Coronary artery (tissue), 2 donors: Measurements from ENCODE around the gene CHN2.

Experiments
- DNase-seq: peaks from one replicate; pipeline ENCODE4 v3.0.0-alpha.2; 2017; ENCODE audit warnings: low spot score
- H3K27ac ChIP-seq, 2 donors: fragments of 200-600 bp; sonication (generic); one replicate each; pipeline ENCODE4 v1.5.1; 2016 to 2019
- H3K4me3 ChIP-seq: fragments of 200-600 bp; sonication (generic); 2 replicates; pipeline ENCODE4 v1.5.1; 2016; ENCODE audit warnings: mild to moderate bottlenecking, moderate library complexity
- TF ChIP-seq, protein P1 (sequence below): fragments of 200-600 bp; sonication (generic); IDR thresholded peaks from one replicate; pipeline ENCODE4 v1.5.1; 2019; ENCODE audit warnings: antibody characterized with exemption

The CHN2 gene

DNA sequence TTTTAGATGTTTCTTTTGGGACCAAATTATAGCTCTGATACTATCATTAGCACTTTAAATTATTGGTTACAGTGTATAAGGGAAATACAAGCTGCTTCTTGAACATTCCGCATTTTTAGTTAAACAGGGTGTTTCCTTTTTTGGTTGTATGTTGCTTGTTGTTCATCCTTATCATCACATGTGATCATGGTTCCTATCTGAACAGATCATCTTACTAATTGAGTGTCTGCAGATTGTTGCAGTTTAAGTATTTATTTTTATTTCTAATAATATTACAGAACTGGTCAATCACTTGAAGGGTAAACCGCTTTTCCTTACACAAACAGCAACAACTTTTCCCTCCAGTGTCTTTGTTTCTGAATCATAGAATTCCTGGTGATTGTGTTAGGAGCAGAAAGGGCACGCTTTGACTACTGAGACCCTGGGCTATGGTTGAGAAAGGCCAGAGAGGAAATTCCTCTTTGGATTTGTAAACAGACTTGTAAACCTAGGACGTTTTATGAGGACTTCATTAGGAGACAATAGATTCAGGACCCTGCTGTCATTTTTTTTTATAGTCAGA is 37.2 kb downstream of the CHN2 start:
- Histone ChIP-seq H3K27ac (no peak overlapping the region), H3K4me3 (no peak overlapping the region)
- DNase-seq = no peak
- TF ChIP-seq, protein P1, sequence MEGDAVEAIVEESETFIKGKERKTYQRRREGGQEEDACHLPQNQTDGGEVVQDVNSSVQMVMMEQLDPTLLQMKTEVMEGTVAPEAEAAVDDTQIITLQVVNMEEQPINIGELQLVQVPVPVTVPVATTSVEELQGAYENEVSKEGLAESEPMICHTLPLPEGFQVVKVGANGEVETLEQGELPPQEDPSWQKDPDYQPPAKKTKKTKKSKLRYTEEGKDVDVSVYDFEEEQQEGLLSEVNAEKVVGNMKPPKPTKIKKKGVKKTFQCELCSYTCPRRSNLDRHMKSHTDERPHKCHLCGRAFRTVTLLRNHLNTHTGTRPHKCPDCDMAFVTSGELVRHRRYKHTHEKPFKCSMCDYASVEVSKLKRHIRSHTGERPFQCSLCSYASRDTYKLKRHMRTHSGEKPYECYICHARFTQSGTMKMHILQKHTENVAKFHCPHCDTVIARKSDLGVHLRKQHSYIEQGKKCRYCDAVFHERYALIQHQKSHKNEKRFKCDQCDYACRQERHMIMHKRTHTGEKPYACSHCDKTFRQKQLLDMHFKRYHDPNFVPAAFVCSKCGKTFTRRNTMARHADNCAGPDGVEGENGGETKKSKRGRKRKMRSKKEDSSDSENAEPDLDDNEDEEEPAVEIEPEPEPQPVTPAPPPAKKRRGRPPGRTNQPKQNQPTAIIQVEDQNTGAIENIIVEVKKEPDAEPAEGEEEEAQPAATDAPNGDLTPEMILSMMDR = no peak

DNA sequence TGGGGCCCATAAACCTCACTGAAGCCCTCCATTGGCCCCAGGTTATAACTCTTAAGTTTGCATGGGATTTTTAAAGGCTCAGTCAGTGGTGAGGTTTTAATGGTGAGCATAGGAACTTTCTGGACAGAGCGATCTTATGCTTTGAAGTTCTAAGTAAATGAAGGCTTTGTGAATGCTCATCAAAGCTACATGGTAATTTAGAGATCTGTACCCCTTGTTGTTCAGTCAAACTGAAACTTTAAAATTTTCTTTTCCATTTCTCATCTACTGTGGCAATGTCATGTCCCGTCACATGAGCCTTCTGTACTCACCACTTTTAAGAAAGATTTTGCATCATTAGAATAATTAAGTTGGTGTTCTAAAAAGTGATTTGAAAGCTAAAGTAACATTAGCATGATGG is 39.9 kb downstream of the CHN2 start:
- no peak for DNase-seq
- Histone ChIP-seq H3K4me3 (no peak overlapping the region), H3K27ac (no peak overlapping the region)
- TF ChIP-seq, protein P1 = no peak

DNA sequence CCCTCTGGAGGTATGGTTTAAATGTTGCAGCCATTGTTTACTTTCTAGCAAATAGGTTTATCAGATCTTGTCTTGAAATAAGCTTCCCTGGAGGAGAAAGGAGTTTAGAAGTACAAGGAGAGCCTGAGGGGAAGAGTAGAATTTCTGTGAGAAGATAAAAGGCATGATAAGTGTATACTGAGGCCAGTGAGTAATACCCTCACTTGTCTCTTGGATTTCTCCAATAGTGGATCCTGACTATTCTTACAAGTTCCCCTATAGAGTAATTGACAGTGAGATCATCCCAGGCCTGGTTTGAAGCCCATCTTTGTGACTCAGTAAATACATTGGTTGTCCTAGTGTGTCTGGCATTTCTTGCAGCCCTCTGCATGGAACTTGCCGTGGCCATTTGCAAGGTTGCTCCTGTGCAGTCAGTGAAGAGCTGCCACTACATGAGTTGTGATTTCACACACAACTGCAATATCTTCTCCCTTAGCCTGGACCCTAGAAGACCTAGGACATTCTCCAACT is 41.6 kb downstream of the CHN2 start:
- Histone ChIP-seq H3K4me3 (no peak overlapping the region), H3K27ac (no peak overlapping the region)
- no peak for DNase-seq
- TF ChIP-seq, protein P1 = no peak

DNA sequence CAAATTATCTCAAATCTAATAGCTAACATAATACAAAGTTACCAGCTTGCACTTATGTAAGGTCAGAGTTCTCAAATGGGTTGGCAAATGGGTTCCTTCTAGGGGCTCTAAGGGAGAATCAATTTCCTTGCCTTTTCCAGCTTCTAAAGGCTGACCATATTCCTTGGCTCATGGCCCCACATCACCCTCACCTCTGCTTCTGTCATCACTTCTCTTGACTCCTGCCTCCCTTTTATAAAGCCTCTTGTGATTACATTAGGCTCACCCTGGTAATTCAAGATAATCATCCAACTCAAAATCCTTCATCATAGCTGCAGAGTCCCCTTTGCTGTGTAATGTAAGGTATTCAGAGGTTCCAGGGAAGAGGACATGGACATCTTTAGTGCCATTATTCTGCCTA is 42.1 kb downstream of the CHN2 start:
- no peak for DNase-seq
- TF ChIP-seq, protein P1 = no peak
- Histone ChIP-seq H3K27ac (no peak overlapping the region), H3K4me3 (no peak overlapping the region)

DNA sequence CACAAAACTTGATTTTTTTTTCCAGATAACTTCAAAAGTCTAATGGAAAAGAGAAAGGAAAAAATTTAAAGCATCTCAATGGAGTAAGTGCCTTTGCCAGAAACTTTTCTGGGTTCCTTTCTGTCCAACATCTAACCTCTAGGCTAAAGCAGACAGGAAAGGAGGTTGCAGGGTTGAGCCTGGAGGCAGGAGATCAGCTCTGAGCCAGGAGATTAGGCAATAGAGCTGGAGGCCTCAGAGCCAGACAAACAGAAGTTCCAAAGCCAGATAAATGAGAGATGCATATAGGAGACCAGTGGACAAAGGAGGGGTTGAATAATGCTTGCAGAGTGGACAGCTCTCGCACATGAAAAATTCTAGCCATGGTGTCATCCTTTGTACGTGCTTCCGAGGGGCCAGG is 42.9 kb downstream of the CHN2 start:
- Histone ChIP-seq H3K4me3 (no peak overlapping the region), H3K27ac (no peak overlapping the region)
- TF ChIP-seq, protein P1 = no peak
- DNase-seq = no peak

DNA sequence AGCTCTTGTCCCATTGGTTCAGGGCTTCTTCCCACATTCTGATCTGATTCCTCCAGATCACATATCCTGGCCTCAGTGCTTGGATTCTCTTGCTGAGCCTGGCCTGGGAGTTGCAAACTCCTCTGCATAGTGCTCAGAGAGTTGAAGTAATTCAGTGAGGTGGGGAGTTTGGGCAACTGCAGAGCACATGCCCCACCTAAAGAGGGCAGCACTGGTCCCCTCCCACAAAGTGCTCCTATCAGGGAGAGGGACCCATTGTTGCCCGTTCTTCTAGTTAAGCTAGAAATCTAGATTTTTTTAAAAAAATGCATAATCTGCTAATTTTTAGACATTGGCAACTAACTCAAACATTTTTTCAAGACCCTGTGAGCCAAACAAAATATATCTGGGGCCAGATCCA is 45.1 kb downstream of the CHN2 start:
- no peak overlapping the region for H3K27ac ChIP-seq
- TF ChIP-seq, protein P1 = no peak
- no peak overlapping the region for H3K4me3 ChIP-seq
- no peak for DNase-seq

DNA sequence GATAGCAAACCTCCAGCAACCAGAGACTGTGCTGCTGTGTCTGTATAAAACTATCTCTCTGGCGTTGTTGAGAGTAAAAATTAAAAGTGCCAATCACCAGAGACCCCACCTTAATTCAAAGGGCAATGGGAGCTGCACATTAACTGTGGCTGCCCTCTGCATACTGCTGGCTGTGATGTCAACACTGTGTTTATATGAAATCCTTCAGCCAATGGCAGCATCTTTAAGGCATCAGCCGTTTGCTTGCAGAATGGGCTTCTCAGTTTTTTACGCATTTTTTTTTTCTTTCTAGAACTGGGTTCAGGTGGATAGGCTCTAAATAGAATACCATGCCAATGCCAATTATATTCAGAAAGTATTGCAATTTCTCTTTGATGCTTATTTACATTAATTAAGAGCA is 47.7 kb downstream of the CHN2 start:
- TF ChIP-seq, protein P1 = no peak
- Histone ChIP-seq H3K4me3 (no peak overlapping the region), H3K27ac (no peak overlapping the region)
- no peak for DNase-seq
